GM20000 (cell line): ENCODE data around the gene MEF2B.
"Not testable (repeated sequence)": the region's sequence is repeated elsewhere in the genome, so short reads cannot be mapped to it uniquely, and the experiment has no call there.

Source experiments
- DNase-seq: peaks from one replicate; pipeline ENCODE4 v3.0.0; 2012; ENCODE audit warnings: low spot score
- TF ChIP-seq, protein P1 (sequence below): IDR thresholded peaks from 2 replicates; pipeline ENCODE4 v1.5.1; 2012; ENCODE audit warnings: mild to moderate bottlenecking, control low read depth; ENCODE audit errors: extremely low read depth, missing control alignments

The MEF2B gene

DNA sequence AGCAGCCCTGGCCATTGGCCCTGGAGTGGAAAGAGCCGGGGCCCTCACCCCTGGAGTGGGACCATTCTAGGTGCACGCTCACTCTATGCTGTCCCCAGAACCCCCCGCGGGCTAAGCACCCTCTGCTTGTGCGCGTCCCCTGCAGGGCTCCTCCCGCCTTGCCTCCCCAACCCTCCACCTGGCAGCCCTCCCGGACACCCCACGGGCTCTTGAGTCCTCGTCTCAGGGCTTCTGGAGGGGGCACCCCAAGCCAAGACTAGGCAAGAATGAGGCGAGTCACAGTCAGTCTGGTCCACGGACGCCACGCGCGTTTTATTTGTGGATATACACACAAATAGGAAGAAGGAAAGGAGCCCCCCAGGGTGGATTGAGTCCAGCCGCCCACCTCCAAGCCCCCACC lies 24.8 kb downstream of the MEF2B start:
- TF ChIP-seq, protein P1, sequence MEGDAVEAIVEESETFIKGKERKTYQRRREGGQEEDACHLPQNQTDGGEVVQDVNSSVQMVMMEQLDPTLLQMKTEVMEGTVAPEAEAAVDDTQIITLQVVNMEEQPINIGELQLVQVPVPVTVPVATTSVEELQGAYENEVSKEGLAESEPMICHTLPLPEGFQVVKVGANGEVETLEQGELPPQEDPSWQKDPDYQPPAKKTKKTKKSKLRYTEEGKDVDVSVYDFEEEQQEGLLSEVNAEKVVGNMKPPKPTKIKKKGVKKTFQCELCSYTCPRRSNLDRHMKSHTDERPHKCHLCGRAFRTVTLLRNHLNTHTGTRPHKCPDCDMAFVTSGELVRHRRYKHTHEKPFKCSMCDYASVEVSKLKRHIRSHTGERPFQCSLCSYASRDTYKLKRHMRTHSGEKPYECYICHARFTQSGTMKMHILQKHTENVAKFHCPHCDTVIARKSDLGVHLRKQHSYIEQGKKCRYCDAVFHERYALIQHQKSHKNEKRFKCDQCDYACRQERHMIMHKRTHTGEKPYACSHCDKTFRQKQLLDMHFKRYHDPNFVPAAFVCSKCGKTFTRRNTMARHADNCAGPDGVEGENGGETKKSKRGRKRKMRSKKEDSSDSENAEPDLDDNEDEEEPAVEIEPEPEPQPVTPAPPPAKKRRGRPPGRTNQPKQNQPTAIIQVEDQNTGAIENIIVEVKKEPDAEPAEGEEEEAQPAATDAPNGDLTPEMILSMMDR, result no peak
- no peak for DNase-seq

DNA sequence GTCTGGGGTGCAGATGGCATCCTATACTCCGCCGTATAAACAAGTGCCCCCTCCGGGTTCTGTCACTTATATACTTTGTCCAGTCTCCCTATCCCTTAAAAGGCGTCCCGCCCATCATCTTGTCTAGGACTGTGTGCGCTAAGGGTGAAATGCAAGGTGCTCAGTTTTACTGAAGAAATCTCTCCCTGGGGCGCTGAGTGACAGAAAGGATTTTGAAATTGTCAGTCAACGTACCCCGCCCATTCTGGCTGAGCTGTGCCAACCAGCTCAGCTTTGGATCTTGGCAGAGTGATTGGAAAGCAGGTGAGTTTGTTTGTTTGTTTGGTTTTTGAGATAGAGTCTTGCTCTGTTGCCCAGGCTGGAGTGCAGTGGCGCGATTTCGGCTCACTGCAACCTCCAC lies 27.7 kb downstream of the MEF2B start:
- DNase-seq, result no peak
- TF ChIP-seq, protein P1, result no peak

DNA sequence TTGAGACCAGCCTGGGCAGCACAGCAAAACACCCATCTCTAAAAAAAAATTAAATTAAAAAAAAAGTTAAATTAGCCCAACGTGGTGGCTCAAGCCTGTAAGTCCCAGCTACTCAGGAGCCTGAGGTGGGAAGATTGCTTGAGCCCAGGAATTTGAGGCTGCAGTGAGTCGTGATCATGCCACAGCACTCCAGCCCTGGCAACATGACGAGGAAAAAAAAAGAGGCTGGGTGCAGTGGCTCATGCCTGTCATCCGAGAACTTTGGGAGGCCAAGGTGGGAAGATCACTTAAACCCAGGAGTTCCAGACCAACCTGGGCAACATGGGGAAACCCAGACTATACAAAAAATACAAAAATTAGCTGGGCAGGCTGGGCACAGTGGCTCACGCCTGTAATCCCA lies 29.6 kb downstream of the MEF2B start:
- TF ChIP-seq, protein P1, result no peak
- no peak for DNase-seq

DNA sequence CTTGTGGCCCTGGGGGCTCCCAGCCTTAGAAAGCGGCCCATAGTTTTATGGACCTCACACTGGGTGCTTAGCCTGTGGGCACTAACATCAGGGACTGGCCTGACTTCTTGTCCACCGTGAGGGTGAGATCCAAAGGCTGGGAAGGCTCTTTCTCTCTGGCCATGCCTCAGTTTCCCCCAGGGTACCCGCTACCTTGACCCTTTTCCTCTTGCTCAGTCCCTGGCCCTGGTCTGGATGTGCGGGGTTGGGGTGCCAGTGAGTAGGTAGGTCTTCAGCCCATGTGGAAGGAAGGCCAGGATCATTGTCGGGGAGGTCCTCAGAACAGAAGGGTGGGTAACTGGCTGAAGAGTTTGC lies 30.2 kb downstream of the MEF2B start:
- TF ChIP-seq, protein P1, result no peak
- DNase-seq, result no peak

DNA sequence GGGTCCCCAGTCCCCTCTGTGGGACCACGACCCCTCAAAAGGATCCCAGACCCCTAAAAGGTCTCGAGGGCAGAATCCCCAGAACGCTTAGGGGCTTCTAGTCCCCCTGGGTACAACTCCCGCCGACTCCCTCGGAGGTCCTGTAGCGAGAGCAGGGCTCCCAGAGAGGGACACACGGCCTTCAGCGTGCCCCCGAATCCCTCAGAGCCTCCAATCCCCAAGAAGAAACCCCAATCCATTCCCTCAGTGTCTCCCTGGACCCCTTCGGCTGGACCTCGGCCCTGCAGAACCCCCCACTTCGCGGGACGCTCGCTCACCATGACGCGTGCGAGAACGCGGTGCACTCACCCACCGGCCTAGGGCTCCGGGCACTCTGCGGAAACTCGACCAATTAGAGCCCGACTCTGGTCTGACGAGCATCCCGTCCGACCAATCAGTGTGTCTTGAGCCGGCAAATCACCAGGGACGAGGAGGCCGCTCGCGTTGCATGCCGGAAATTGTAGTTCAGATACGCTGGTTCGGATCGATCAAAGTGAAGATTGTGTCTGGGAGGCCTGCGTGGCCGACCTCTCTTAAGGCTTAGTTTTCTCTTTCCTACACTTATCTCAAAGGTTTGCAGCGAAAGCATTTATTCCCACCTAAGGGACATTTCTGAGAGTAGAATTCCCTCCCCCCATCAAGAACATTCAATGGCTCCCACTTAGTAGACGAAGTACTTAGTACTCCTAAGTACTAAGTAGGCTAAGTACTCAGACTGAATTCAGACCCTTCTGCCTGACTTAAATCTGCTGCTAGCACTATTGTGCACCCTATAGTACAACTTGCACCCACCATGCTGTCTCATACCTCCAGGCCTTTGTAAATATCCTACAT lies 31.7 kb downstream of the MEF2B start, which contains the start of gene TMEM161A:
Gene TMEM161A, minus strand, starts transcription at position 370 of the 873 bp plus-strand sequence. Its CDS starts 50 bp downstream, at position 320.
- DNase-seq, result peak; percentile 99
- TF ChIP-seq, protein P1, result no peak

DNA sequence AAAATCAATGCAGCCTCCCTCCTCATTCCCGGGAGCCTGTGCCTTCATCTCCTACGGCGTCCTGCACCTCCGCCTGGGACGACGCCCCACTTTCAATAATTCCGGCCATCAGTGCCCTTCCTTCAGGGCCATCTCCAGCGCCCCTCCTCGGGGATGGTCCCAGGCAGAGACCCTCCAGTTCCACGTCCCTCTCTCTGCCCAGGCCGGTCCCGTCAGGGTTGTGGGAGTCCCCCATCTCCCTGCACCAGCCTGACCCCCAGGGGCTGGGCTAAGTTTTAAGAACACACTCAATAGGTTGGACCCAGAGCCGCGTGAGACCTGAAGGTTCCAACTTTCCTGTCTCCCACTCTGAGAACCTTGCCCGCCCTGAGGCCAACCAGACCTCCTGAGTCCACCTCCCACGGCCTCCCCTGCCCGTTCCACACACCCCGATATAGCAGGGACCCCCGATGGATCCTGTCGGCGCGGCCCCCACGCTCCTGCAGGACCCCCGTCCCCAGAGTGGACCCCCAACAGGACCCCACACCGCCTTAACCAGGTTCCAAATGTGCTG lies 32.4 kb downstream of the MEF2B start:
- DNase-seq, result peak; percentile 22
- TF ChIP-seq, protein P1, result no peak

DNA sequence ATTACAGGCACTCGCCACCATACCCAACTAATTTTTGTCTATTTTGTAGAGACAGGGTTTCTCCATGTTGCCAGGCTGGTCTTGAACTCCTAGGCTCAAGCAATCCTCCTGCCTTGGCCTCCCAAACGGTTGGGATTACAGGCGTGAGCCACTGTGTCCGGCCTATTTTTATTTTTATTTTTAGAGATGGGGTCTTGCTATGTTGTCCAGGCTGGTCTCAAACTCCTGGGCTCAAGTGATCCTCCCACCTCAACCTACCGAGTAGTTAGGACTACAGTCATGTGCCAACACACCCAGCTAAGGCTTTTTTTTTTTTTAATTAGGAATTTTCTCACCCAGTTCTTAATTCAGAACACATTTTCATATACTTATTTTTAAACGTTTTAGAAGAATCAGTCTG lies 34.4 kb downstream of the MEF2B start:
- not testable (repeated sequence) for DNase-seq
